ENCODE data around the gene CGAS. TPM values are rescaled to one million over a fixed set of nuclear protein-coding genes. Genes with fewer than 3 reads are reported as not detected.
A peak's percentile ranks its signal among the peaks of the same experiment; 100 is the strongest.
"Not testable (repeated sequence)": the region's sequence is repeated elsewhere in the genome, so short reads cannot be mapped to it uniquely, and the experiment has no call there.

CGAS gene
- total RNA-seq, 1 donor from 2014 or later = 8.7 TPM

DNA sequence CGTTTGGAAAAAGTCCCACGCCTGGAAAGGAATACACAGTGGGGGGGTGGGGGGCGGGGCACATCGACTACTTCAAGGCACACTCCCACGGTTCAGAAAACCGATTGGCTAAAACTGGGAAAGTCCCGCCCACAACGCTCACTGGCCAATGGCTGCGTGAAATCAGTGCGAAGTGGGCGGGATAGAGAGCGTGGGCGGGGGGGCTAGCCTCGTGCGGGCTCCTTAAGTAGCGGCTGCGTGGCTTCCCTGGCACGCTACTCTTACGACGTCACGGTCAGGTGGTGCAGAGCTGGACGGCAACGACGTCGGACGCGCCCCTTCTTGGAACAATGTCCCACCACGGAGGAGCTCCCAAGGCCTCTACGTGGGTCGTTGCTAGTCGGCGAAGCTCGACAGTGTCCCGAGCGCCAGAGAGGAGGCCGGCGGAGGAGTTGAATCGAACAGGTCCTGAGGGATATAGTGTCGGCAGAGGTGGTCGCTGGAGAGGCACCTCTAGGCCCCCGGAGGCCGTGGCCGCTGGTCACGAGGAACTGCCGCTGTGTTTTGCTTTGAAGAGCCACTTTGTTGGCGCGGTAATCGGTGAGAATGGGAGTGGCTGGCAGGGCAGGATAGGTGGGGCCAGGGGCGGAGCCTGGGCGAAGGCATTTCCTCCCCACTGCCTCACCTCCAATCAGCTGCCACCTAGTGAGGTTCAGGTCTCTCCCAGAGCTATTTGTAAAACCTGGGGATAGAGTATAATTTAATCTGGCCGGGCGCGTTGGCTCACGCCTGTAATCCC lies 57.3 kb downstream of the CGAS start, which contains the start of gene DDX43:
Gene DDX43 (plus strand): TSS at position 252 of the 778 bp plus-strand sequence. CDS start 78 bp downstream, at position 330.
- peak; percentile 62 for DNase-seq

GRCh38 chr6:73393278-73393677 lies 58.8 kb downstream of the CGAS start:
- DNase-seq = no peak

DNA sequence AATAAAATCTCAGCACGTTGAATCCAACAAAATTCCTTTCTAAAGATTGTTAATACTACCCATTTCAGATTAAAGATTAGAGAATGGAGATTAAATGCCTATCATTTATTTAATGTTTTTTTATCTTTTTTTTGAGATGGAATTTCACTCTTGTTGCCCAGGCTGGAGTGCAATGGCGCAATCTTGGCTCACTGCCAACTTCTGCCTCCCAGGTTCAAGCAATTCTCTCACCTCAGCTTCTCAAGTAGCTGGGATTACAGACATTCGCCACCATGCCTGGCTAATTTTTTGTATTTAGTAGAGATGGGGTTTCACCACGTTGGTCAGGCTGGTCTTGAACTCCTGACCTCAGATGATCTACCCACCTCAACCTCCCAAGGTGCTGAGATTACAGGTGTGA lies 59.9 kb downstream of the CGAS start:
- not testable (repeated sequence) for DNase-seq

GRCh38 chr6:73391675-73392074 lies 60.4 kb downstream of the CGAS start:
- DNase-seq = no peak

- no peak for DNase-seq
Measured at GRCh38 chr6:73389854-73390253, 62.2 kb downstream of the CGAS start.

GRCh38 chr6:73388800-73389512 lies 63.1 kb downstream of the CGAS start:
- peak; percentile 64 for DNase-seq

GRCh38 chr6:73388433-73388799 lies 63.7 kb downstream of the CGAS start:
- DNase-seq = no peak

DNA sequence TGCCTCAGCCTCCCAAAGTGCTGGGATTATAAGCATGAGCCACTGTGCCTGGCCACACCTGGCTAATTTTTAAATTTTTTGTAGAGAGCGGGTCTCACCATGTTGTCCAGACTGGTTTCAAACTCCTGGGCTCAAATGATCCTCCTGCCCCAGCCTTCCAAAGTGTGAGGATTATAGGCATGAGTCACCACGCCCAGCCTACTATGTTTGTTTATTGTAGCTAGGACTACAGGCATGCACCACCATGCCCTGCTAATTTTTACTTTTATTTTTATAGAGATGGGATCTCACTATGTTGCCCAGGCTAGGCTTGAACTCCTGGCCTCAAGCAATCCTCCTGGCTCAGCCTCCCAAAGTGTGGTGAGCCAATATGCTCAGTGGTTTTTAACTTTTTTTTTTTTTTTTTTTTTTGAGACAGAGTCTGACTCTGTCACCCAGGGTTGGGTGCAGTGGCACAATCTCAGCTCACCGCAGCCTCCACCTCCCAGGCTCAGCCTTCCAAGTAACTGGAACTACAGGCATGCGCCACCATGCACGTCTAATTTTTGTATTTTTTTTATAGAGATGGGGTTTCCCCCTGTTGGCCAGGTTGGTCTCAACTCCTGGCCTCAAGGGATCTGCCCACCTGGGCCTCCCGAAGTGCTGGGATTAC lies 69.5 kb downstream of the CGAS start:
- DNase-seq = no peak

- not testable (repeated sequence) for DNase-seq
Measured at GRCh38 chr6:73381531-73381930, 70.6 kb downstream of the CGAS start.

- DNase-seq = no peak
Measured at GRCh38 chr6:73377225-73377624, 74.9 kb downstream of the CGAS start.

- DNase-seq = no peak
Measured at GRCh38 chr6:73375216-73375615, 76.9 kb downstream of the CGAS start.

Other genes with a start within 250 kb of the CGAS start
- gene KHDC1L, start 226.8 kb downstream of the CGAS start, total RNA-seq = not detected in 2 replicates
- gene KHDC1, start 189.1 kb downstream of the CGAS start, total RNA-seq = 0.09 TPM in 1 of 2 replicates, not detected in the other
- gene DPPA5, start 98.0 kb downstream of the CGAS start, total RNA-seq = not detected in 2 replicates
- gene KHDC3L, start 89.6 kb downstream of the CGAS start, total RNA-seq = not detected in 2 replicates
- not detected in 2 replicates for gene OOEP, start 82.4 kb downstream of the CGAS start, total RNA-seq
- 1.4 and 1.7 TPM in 2 replicates for gene DDX43, start 57.5 kb downstream of the CGAS start, total RNA-seq
- 28.8 and 30.0 TPM in 2 replicates for gene MTO1, start 9.4 kb upstream of the CGAS start, total RNA-seq
- gene EEF1A1, start 68.7 kb upstream of the CGAS start, total RNA-seq = 21,419 and 26,919 TPM in 2 replicates
- 24.0 and 31.5 TPM in 2 replicates for gene SLC17A5, start 201.7 kb upstream of the CGAS start, total RNA-seq
- 25.2 and 36.3 TPM in 2 replicates for gene CD109, start 243.9 kb upstream of the CGAS start, total RNA-seq